Measurements from ENCODE around the gene MTG2.

- TF ChIP-seq, protein P1, sequence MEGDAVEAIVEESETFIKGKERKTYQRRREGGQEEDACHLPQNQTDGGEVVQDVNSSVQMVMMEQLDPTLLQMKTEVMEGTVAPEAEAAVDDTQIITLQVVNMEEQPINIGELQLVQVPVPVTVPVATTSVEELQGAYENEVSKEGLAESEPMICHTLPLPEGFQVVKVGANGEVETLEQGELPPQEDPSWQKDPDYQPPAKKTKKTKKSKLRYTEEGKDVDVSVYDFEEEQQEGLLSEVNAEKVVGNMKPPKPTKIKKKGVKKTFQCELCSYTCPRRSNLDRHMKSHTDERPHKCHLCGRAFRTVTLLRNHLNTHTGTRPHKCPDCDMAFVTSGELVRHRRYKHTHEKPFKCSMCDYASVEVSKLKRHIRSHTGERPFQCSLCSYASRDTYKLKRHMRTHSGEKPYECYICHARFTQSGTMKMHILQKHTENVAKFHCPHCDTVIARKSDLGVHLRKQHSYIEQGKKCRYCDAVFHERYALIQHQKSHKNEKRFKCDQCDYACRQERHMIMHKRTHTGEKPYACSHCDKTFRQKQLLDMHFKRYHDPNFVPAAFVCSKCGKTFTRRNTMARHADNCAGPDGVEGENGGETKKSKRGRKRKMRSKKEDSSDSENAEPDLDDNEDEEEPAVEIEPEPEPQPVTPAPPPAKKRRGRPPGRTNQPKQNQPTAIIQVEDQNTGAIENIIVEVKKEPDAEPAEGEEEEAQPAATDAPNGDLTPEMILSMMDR (IDR thresholded peaks at IDR 0.05), result no peak
- TF ChIP-seq EMX1 (CRISPR knock-in tag; IDR thresholded peaks at IDR 0.05), result no peak
- no peak for TF ChIP-seq ATF2 (CRISPR knock-in tag; IDR thresholded peaks at IDR 0.05; ENCODE audit: borderline replicate concordance, low read depth)
- TF ChIP-seq PRDM15 (CRISPR knock-in tag; IDR thresholded peaks at IDR 0.05), result no peak
- no peak for TF ChIP-seq ETV6 (CRISPR knock-in tag; IDR thresholded peaks at IDR 0.05)
- no peak for TF ChIP-seq TEAD1 (CRISPR knock-in tag; IDR thresholded peaks at IDR 0.05)
- TF ChIP-seq SMAD3 (CRISPR knock-in tag; IDR thresholded peaks at IDR 0.05; ENCODE audit: borderline replicate concordance), result no peak
- TF ChIP-seq, protein P2, sequence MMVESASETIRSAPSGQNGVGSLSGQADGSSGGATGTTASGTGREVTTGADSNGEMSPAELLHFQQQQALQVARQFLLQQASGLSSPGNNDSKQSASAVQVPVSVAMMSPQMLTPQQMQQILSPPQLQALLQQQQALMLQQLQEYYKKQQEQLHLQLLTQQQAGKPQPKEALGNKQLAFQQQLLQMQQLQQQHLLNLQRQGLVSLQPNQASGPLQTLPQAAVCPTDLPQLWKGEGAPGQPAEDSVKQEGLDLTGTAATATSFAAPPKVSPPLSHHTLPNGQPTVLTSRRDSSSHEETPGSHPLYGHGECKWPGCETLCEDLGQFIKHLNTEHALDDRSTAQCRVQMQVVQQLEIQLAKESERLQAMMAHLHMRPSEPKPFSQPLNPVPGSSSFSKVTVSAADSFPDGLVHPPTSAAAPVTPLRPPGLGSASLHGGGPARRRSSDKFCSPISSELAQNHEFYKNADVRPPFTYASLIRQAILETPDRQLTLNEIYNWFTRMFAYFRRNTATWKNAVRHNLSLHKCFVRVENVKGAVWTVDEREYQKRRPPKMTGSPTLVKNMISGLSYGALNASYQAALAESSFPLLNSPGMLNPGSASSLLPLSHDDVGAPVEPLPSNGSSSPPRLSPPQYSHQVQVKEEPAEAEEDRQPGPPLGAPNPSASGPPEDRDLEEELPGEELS (CRISPR knock-in tag; IDR thresholded peaks at IDR 0.05), result no peak
- no peak for TF ChIP-seq ZNF671 (CRISPR knock-in tag; IDR thresholded peaks at IDR 0.05)
- no peak for TF ChIP-seq SOX15 (CRISPR knock-in tag; IDR thresholded peaks at IDR 0.05)
- TF ChIP-seq E2F5 (CRISPR knock-in tag; IDR thresholded peaks at IDR 0.05), result no peak
- no peak for TF ChIP-seq ZNF232 (CRISPR knock-in tag; IDR thresholded peaks at IDR 0.05)
- no peak for TF ChIP-seq ZNF121 (CRISPR knock-in tag; IDR thresholded peaks at IDR 0.05)
Measured at GRCh38 chr20:62133051-62133845, 49.6 kb upstream of the MTG2 start.

All from WTC11 (cell line).